Measurements from ENCODE around the gene CCDC6.

GRCh38 chr10:59913547-59914237 is 7.3 kb upstream of the CCDC6 start:
- TF ChIP-seq CTCF (optimal IDR thresholded peaks at IDR 0.05 in 1 of 3, IDR thresholded peaks at IDR 0.05 in 1 of 3, conservative IDR thresholded peaks at IDR 0.05 in 1 of 3; ENCODE audit: extremely low read depth in 1 of 3, insufficient read depth in 2 of 3, low read length in 3 of 3) (no peak), EZH2 (IDR thresholded peaks at IDR 0.05; ENCODE audit: low read length) (no peak)

Measured in keratinocyte (primary cell).